Activated gamma-delta T cell (primary cell): Measurements from ENCODE around the gene PGA3.
"Not testable (repeated sequence)": the region's sequence is repeated elsewhere in the genome, so short reads cannot be mapped to it uniquely, and the experiment has no call there.

Source experiments
- DNase-seq: peaks from one replicate; lab custom pipeline; 2025; lab: John Stamatoyannopoulos, UW

The PGA3 gene

GRCh38 chr11:61171907-61172306 is 31.4 kb upstream of the PGA3 start:
- DNase-seq = no peak

GRCh38 chr11:61172356-61172755 is 31.0 kb upstream of the PGA3 start:
- DNase-seq = no peak

GRCh38 chr11:61172888-61173287 is 30.4 kb upstream of the PGA3 start:
- DNase-seq = no peak

- no peak for DNase-seq
These were observed 29.9 kb upstream of the PGA3 start for GRCh38 chr11:61173456-61173855.

GRCh38 chr11:61174273-61174672 is 29.0 kb upstream of the PGA3 start:
- DNase-seq = no peak

GRCh38 chr11:61174949-61175348 is 28.4 kb upstream of the PGA3 start:
- DNase-seq = no peak

GRCh38 chr11:61176446-61176845 is 26.9 kb upstream of the PGA3 start:
- DNase-seq = no peak

GRCh38 chr11:61180205-61180604 is 23.1 kb upstream of the PGA3 start:
- DNase-seq = not testable (repeated sequence)

- DNase-seq = no peak
These were observed 21.8 kb upstream of the PGA3 start for GRCh38 chr11:61181489-61181888.

- DNase-seq = no peak
These were observed 19.7 kb upstream of the PGA3 start for GRCh38 chr11:61183645-61184044.

- no peak for DNase-seq
These were observed 16.8 kb upstream of the PGA3 start for GRCh38 chr11:61186504-61186903.

- no peak for DNase-seq
These were observed 15.7 kb upstream of the PGA3 start for GRCh38 chr11:61187505-61188130.

GRCh38 chr11:61189933-61190332 is 13.4 kb upstream of the PGA3 start:
- DNase-seq = no peak

GRCh38 chr11:61193596-61193995 is 9.7 kb upstream of the PGA3 start:
- DNase-seq = no peak

GRCh38 chr11:61194169-61194671 is 9.1 kb upstream of the PGA3 start:
- DNase-seq = no peak

- DNase-seq = no peak
These were observed 8.2 kb upstream of the PGA3 start for GRCh38 chr11:61194981-61195695.

GRCh38 chr11:61195719-61196118 is 7.6 kb upstream of the PGA3 start:
- no peak for DNase-seq

- no peak for DNase-seq
These were observed 5.0 kb upstream of the PGA3 start for GRCh38 chr11:61198361-61198760.

GRCh38 chr11:61198948-61199523 is 4.3 kb upstream of the PGA3 start:
- DNase-seq = no peak

- DNase-seq = no peak
These were observed 1.8 kb upstream of the PGA3 start for GRCh38 chr11:61201476-61201875.

- DNase-seq = not testable (repeated sequence)
These were observed 558 bp downstream of the PGA3 start for GRCh38 chr11:61203873-61204272.

- DNase-seq = not testable (repeated sequence)
These were observed 1.3 kb downstream of the PGA3 start for GRCh38 chr11:61204502-61205059.
